ENCODE data around the gene EEF1E1.

Gene EEF1E1

GRCh38 chr6:8090650-8091049, 11.7 kb downstream of the EEF1E1 start:
- Histone ChIP-seq H3K79me2 (ENCODE audit: insufficient read depth, low read length) (peaks cover 6% of the 10 kb centered on the region; the same call in 1 of the 2 replicates), H2AFZ (ENCODE audit: low read depth, low read length) (no peak overlapping the region), H3K9ac (ENCODE audit: low read depth, low read length) (no peak overlapping the region), H3K4me2 (ENCODE audit: insufficient read depth, low read length) (no peak overlapping the region), H4K20me1 (ENCODE audit: insufficient read depth, low read length) (no peaks in the 10 kb centered on the region), H3K4me3 (ENCODE audit: low read depth in 1 of 2, low read length in 2 of 2) (no peak overlapping the region), H3K27ac (ENCODE audit: low read length) (no peak overlapping the region), H3K27me3 (ENCODE audit: insufficient read depth, low read length, poor library complexity) (no peaks in the 10 kb centered on the region), H3K9me3 (ENCODE audit: insufficient read depth, low read length, severe bottlenecking) (no peaks in the 10 kb centered on the region), H3K4me1 (ENCODE audit: insufficient read depth, low read length) (no peaks in the 10 kb centered on the region), H3K36me3 (ENCODE audit: insufficient read depth, low read length) (peaks cover 52% of the 10 kb centered on the region)
- DNase-seq: no peak
- TF ChIP-seq EZH2 (IDR thresholded peaks at IDR 0.05; ENCODE audit: borderline replicate concordance, low read depth, low read length, severe bottlenecking): no peak
- TF ChIP-seq CTCF (IDR thresholded peaks at IDR 0.05; ENCODE audit: borderline replicate concordance, extremely low read depth, low read length, poor library complexity, severe bottlenecking): no peak
- ATAC-seq (ENCODE audit: insufficient read depth, low read depth): no peak

GRCh38 chr6:8088886-8089285, 13.5 kb downstream of the EEF1E1 start:
- no peak overlapping the region for H3K4me2 ChIP-seq (ENCODE audit: insufficient read depth, low read length)
- DNase-seq: no peak
- H3K36me3 ChIP-seq (ENCODE audit: insufficient read depth, low read length): peaks cover 40% of the 10 kb centered on the region
- no peak overlapping the region for H3K27ac ChIP-seq (ENCODE audit: low read length)
- no peak for ATAC-seq (ENCODE audit: insufficient read depth, low read depth)
- no peaks in the 10 kb centered on the region for H4K20me1 ChIP-seq (ENCODE audit: insufficient read depth, low read length)
- 0 out of 2 replicates have a peak, but pooled peaks cover 4% of the 10 kb centered on the region for H3K79me2 ChIP-seq (ENCODE audit: insufficient read depth, low read length)
- TF ChIP-seq EZH2 (IDR thresholded peaks at IDR 0.05; ENCODE audit: borderline replicate concordance, low read depth, low read length, severe bottlenecking): no peak
- TF ChIP-seq CTCF (IDR thresholded peaks at IDR 0.05; ENCODE audit: borderline replicate concordance, extremely low read depth, low read length, poor library complexity, severe bottlenecking): no peak
- H3K4me3 ChIP-seq (ENCODE audit: low read depth in 1 of 2, low read length in 2 of 2): no peak overlapping the region
- no peaks in the 10 kb centered on the region for H3K4me1 ChIP-seq (ENCODE audit: insufficient read depth, low read length)
- no peak overlapping the region for H2AFZ ChIP-seq (ENCODE audit: low read depth, low read length)
- H3K27me3 ChIP-seq (ENCODE audit: insufficient read depth, low read length, poor library complexity): no peaks in the 10 kb centered on the region
- no peaks in the 10 kb centered on the region for H3K9me3 ChIP-seq (ENCODE audit: insufficient read depth, low read length, severe bottlenecking)
- H3K9ac ChIP-seq (ENCODE audit: low read depth, low read length): no peak overlapping the region

- TF ChIP-seq CTCF (IDR thresholded peaks at IDR 0.05; ENCODE audit: borderline replicate concordance, extremely low read depth, low read length, poor library complexity, severe bottlenecking) (no peak), EZH2 (IDR thresholded peaks at IDR 0.05; ENCODE audit: borderline replicate concordance, low read depth, low read length, severe bottlenecking) (no peak)
- Histone ChIP-seq H3K36me3 (ENCODE audit: insufficient read depth, low read length) (peaks cover 44% of the 10 kb centered on the region), H4K20me1 (ENCODE audit: insufficient read depth, low read length) (no peaks in the 10 kb centered on the region; the same call in 1 of the 2 replicates), H2AFZ (ENCODE audit: low read depth, low read length) (no peak overlapping the region), H3K9me3 (ENCODE audit: insufficient read depth, low read length, severe bottlenecking) (no peaks in the 10 kb centered on the region), H3K27me3 (ENCODE audit: insufficient read depth, low read length, poor library complexity) (no peaks in the 10 kb centered on the region), H3K79me2 (ENCODE audit: insufficient read depth, low read length) (0 out of 2 replicates have a peak, but pooled peaks cover 4% of the 10 kb centered on the region), H3K9ac (ENCODE audit: low read depth, low read length) (no peak overlapping the region), H3K27ac (ENCODE audit: low read length) (no peak overlapping the region), H3K4me3 (ENCODE audit: low read depth in 1 of 2, low read length in 2 of 2) (no peak overlapping the region), H3K4me2 (ENCODE audit: insufficient read depth, low read length) (no peak overlapping the region), H3K4me1 (ENCODE audit: insufficient read depth, low read length) (no peaks in the 10 kb centered on the region)
- ATAC-seq (ENCODE audit: insufficient read depth, low read depth) (no peak), DNase-seq (no peak)
Measured at GRCh38 chr6:8087870-8088754, 14.2 kb downstream of the EEF1E1 start.
